PC-9 (cell line): ENCODE results near the gene CACNA1D.

Experiments
- EZH2 ChIP-seq: fragments of 200-600 bp; sonication (generic); IDR thresholded peaks from 2 replicates; pipeline ENCODE4 v1.8.0; 2017; ENCODE audit warnings: antibody characterized with exemption, low read depth
- TF ChIP-seq, protein P1 (sequence below): fragments of 200-600 bp; sonication (generic); conservative IDR thresholded peaks from 2 replicates; pipeline ENCODE4 v1.6.1; 2017; ENCODE audit warnings: mixed run types, antibody characterized with exemption, mild to moderate bottlenecking, moderate library complexity

DNA sequence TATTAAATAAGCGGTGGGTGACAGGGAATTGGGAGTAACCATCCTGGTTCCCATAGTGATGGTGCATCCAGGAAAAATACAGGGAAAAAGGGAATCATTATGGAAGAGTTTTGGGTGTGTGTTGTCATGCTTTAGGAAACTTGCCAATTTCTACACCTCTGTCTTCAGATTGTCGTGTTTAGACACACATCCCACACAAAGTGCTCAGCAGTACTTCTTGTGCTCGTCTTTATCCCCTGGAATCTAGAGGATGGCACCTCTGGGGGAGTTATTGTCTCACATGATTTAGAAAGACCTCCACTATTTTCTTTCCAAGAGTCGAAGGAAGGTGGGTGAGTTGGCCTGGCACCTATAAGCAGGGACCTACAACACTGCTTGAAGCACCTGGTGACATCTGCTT is 35.8 kb downstream of the CACNA1D start:
- TF ChIP-seq, protein P1, sequence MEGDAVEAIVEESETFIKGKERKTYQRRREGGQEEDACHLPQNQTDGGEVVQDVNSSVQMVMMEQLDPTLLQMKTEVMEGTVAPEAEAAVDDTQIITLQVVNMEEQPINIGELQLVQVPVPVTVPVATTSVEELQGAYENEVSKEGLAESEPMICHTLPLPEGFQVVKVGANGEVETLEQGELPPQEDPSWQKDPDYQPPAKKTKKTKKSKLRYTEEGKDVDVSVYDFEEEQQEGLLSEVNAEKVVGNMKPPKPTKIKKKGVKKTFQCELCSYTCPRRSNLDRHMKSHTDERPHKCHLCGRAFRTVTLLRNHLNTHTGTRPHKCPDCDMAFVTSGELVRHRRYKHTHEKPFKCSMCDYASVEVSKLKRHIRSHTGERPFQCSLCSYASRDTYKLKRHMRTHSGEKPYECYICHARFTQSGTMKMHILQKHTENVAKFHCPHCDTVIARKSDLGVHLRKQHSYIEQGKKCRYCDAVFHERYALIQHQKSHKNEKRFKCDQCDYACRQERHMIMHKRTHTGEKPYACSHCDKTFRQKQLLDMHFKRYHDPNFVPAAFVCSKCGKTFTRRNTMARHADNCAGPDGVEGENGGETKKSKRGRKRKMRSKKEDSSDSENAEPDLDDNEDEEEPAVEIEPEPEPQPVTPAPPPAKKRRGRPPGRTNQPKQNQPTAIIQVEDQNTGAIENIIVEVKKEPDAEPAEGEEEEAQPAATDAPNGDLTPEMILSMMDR = no peak
- TF ChIP-seq EZH2 = no peak
